HS-27A (cell line): Measurements from ENCODE around the gene CHST11.
"Not testable (repeated sequence)": the region's sequence is repeated elsewhere in the genome, so short reads cannot be mapped to it uniquely, and the experiment has no call there.

Experiments used
- DNase-seq: peaks from one replicate; pipeline ENCODE4 v3.0.0-alpha.2; 2012; ENCODE audit warnings: low read depth, missing footprints

CHST11 gene

GRCh38 chr12:104764225-104765091 is 307.7 kb downstream of the CHST11 start:
- DNase-seq = no peak

GRCh38 chr12:104767261-104767660 is 310.5 kb downstream of the CHST11 start:
- no peak for DNase-seq

GRCh38 chr12:104768033-104768432 is 311.3 kb downstream of the CHST11 start:
- DNase-seq = no peak

GRCh38 chr12:104769144-104769561 is 312.4 kb downstream of the CHST11 start:
- no peak for DNase-seq

GRCh38 chr12:104772336-104772735 is 315.6 kb downstream of the CHST11 start:
- no peak for DNase-seq

GRCh38 chr12:104775731-104776231 is 319.0 kb downstream of the CHST11 start:
- DNase-seq = no peak

GRCh38 chr12:104779134-104779533 is 322.4 kb downstream of the CHST11 start:
- DNase-seq = no peak

- DNase-seq = no peak
Measured at GRCh38 chr12:104782296-104782695, 325.5 kb downstream of the CHST11 start.

GRCh38 chr12:104784592-104784991 is 327.8 kb downstream of the CHST11 start:
- no peak for DNase-seq

GRCh38 chr12:104785886-104786285 is 329.1 kb downstream of the CHST11 start:
- no peak for DNase-seq

GRCh38 chr12:104786352-104786751 is 329.6 kb downstream of the CHST11 start:
- DNase-seq = no peak

GRCh38 chr12:104788840-104789271 is 332.1 kb downstream of the CHST11 start:
- no peak for DNase-seq

GRCh38 chr12:104790296-104791125 is 333.8 kb downstream of the CHST11 start:
- no peak for DNase-seq

- DNase-seq = peak; percentile 27
Measured at GRCh38 chr12:104792570-104792969, 335.8 kb downstream of the CHST11 start.

- no peak for DNase-seq
Measured at GRCh38 chr12:104793285-104793684, 336.5 kb downstream of the CHST11 start.

- no peak for DNase-seq
Measured at GRCh38 chr12:104793968-104794367, 337.2 kb downstream of the CHST11 start.

GRCh38 chr12:104796475-104796862 is 339.7 kb downstream of the CHST11 start:
- no peak for DNase-seq

GRCh38 chr12:104799458-104799857 is 342.7 kb downstream of the CHST11 start:
- no peak for DNase-seq

GRCh38 chr12:104801005-104801404 is 344.3 kb downstream of the CHST11 start:
- DNase-seq = no peak

GRCh38 chr12:104801427-104801826 is 344.7 kb downstream of the CHST11 start:
- DNase-seq = no peak

- DNase-seq = no peak
Measured at GRCh38 chr12:104802208-104802607, 345.5 kb downstream of the CHST11 start.

GRCh38 chr12:104805186-104805585 is 348.4 kb downstream of the CHST11 start:
- DNase-seq = peak; percentile 24

GRCh38 chr12:104806194-104806593 is 349.4 kb downstream of the CHST11 start:
- DNase-seq = not testable (repeated sequence)
